Activated naive CD8-positive, alpha-beta T cell (primary cell): ENCODE measurements around the gene POLD4.

Experiments used
- H3K27ac Mint-ChIP-seq: one replicate; pipeline ENCODE4 v1.8.0; 2021; ENCODE audit warnings: mixed read lengths
- H3K27me3 Mint-ChIP-seq: one replicate; pipeline ENCODE4 v1.8.0; 2021; ENCODE audit warnings: mixed read lengths
- H3K36me3 Mint-ChIP-seq: one replicate; pipeline ENCODE4 v1.8.0; 2021; ENCODE audit warnings: mixed read lengths
- H3K4me1 Mint-ChIP-seq: one replicate; pipeline ENCODE4 v1.8.0; 2021; ENCODE audit warnings: low read depth, mixed read lengths
- H3K4me3 Mint-ChIP-seq: one replicate; pipeline ENCODE4 v1.8.0; 2021; ENCODE audit warnings: mild to moderate bottlenecking, mixed read lengths
- H3K9me3 Mint-ChIP-seq: one replicate; pipeline ENCODE4 v1.8.0; 2021; ENCODE audit warnings: low read depth, mixed read lengths

Gene POLD4

GRCh38 chr11:67301313-67301921, 51.9 kb downstream of the POLD4 start:
- Mint-ChIP-seq H3K27me3 (no peaks in the 10 kb centered on the region), H3K4me1 (peaks cover 17% of the 10 kb centered on the region), H3K9me3 (no peaks in the 10 kb centered on the region), H3K27ac (no peak overlapping the region), H3K4me3 (no peak overlapping the region), H3K36me3 (peaks cover 10% of the 10 kb centered on the region)
